ENCODE results near the gene CATSPER2.
"Not testable (repeated sequence)": the region's sequence is repeated elsewhere in the genome, so short reads cannot be mapped to it uniquely, and the experiment has no call there.

- TF ChIP-seq CTCF, POLR2A (IDR thresholded peaks at IDR 0.05): not testable (repeated sequence)
These were observed 10.0 kb downstream of the CATSPER2 start for GRCh38 chr15:43638464-43639204.

Data from prostate gland (tissue), 2 donors.